Measurements from ENCODE around the gene PDXDC1.
"Not testable (repeated sequence)": the region's sequence is repeated elsewhere in the genome, so short reads cannot be mapped to it uniquely, and the experiment has no call there.

Gene PDXDC1

GRCh38 chr16:15016354-15016753 is 41.5 kb downstream of the PDXDC1 start:
- DNase-seq, result not testable (repeated sequence)

GRCh38 chr16:15016951-15017580 is 42.2 kb downstream of the PDXDC1 start:
- DNase-seq, result not testable (repeated sequence)

GRCh38 chr16:15021429-15021828 is 46.6 kb downstream of the PDXDC1 start:
- not testable (repeated sequence) for DNase-seq

- DNase-seq, result not testable (repeated sequence)
Observed at GRCh38 chr16:15022194-15022593, 47.4 kb downstream of the PDXDC1 start.

- not testable (repeated sequence) for DNase-seq
Observed at GRCh38 chr16:15023381-15024077, 48.7 kb downstream of the PDXDC1 start.

- DNase-seq, result not testable (repeated sequence)
Observed at GRCh38 chr16:15024858-15025199, 50.0 kb downstream of the PDXDC1 start.

GRCh38 chr16:15025234-15025951 is 50.6 kb downstream of the PDXDC1 start:
- not testable (repeated sequence) for DNase-seq

GRCh38 chr16:15027051-15027450 is 52.2 kb downstream of the PDXDC1 start:
- DNase-seq, result not testable (repeated sequence)

GRCh38 chr16:15027503-15028344 is 52.9 kb downstream of the PDXDC1 start:
- DNase-seq, result not testable (repeated sequence)

GRCh38 chr16:15028345-15028715 is 53.5 kb downstream of the PDXDC1 start:
- DNase-seq, result not testable (repeated sequence)

GRCh38 chr16:15028801-15029698 is 54.2 kb downstream of the PDXDC1 start:
- not testable (repeated sequence) for DNase-seq

- not testable (repeated sequence) for DNase-seq
Observed at GRCh38 chr16:15029749-15030148, 54.9 kb downstream of the PDXDC1 start.

GRCh38 chr16:15031179-15031578 is 56.4 kb downstream of the PDXDC1 start:
- DNase-seq, result no peak

- no peak for DNase-seq
Observed at GRCh38 chr16:15031586-15031985, 56.8 kb downstream of the PDXDC1 start.

- no peak for DNase-seq
Observed at GRCh38 chr16:15032547-15033308, 57.9 kb downstream of the PDXDC1 start.

GRCh38 chr16:15033309-15033707 is 58.5 kb downstream of the PDXDC1 start:
- no peak for DNase-seq

GRCh38 chr16:15034266-15035162 is 59.7 kb downstream of the PDXDC1 start:
- no peak for DNase-seq

- DNase-seq, result no peak
Observed at GRCh38 chr16:15035163-15035729, 60.4 kb downstream of the PDXDC1 start.

- no peak for DNase-seq
Observed at GRCh38 chr16:15037003-15037402, 62.2 kb downstream of the PDXDC1 start.

- no peak for DNase-seq
Observed at GRCh38 chr16:15037745-15038144, 62.9 kb downstream of the PDXDC1 start.

Measured in right hindlimb (tissue), 1 donor.